Uterus (tissue), 4 donors: Measurements from ENCODE around the gene SCN8A. TPM values are rescaled to one million over a fixed set of nuclear protein-coding genes. Genes with fewer than 3 reads are reported as not detected.
A peak's percentile ranks its signal among the peaks of the same experiment; 100 is the strongest.

Experiments
- DNase-seq, 2 donors: peaks; one replicate each; pipeline ENCODE4 v3.0.0-alpha.2; 2019 to 2020
- H3K27ac ChIP-seq, 2 donors: fragments of 200-600 bp; sonication (generic); 1 replicate in 1 of 2; 2 replicates in 1 of 2; pipeline ENCODE4 v1.5.1; 2016 to 2018
- H3K27me3 ChIP-seq, 2 donors: fragments of 200-600 bp; sonication (generic); one replicate each; pipeline ENCODE4 v1.5.1; 2018 to 2019; ENCODE audit warnings: control low read depth in 1 of 2
- H3K36me3 ChIP-seq, 2 donors: fragments of 200-600 bp; sonication (generic); one replicate each; pipeline ENCODE4 v1.5.1; 2019; ENCODE audit warnings: control low read depth in 1 of 2
- H3K4me1 ChIP-seq, 2 donors: fragments of 200-600 bp; sonication (generic); one replicate each; pipeline ENCODE4 v1.5.1; 2018 to 2019; ENCODE audit warnings: control low read depth in 1 of 2
- H3K4me3 ChIP-seq, 2 donors: fragments of 200-600 bp; sonication (generic); 1 replicate in 1 of 2; 2 replicates in 1 of 2; pipeline ENCODE4 v1.5.1; 2018 to 2019; ENCODE audit warnings: mild to moderate bottlenecking in 1 of 2
- H3K9me3 ChIP-seq, 2 donors: fragments of 200-600 bp; sonication (generic); one replicate each; pipeline ENCODE4 v1.5.1; 2019; ENCODE audit warnings: control low read depth in 1 of 2
- CTCF ChIP-seq, 4 experiments: fragments of 200-600 bp in 2 of 4; fragments of 450-650 bp in 2 of 4; sonication (generic) in 2 of 4; IDR thresholded peaks; one replicate each; pipeline ENCODE4 v1.5.1; 2016 to 2019; ENCODE audit warnings: antibody characterized with exemption in 4 of 4, mild to moderate bottlenecking in 2 of 4, moderate library complexity in 1 of 4
- POLR2A ChIP-seq, 2 donors: fragments of 450-650 bp; IDR thresholded peaks; one replicate each; pipeline ENCODE4 v1.6.1; 2016; ENCODE audit warnings: antibody characterized with exemption in 2 of 2, mild to moderate bottlenecking in 1 of 2, moderate library complexity in 1 of 2
- intact Hi-C: fragments of 100-400 bp; cut with DNase I; formaldehyde crosslinking; loops from one replicate; pipeline ENCODE4 v1.15.1; 2023; ENCODE audit warnings: low total_unique reads
- total RNA-seq, 4 donors: library from RNA; depleted of rRNA in 3 of 4; stranded (reverse); fragments of >200 nt in 3 of 4; gene quantifications; one replicate each; pipeline versions ENCODE4 v1.1.0 to v1.2.4, GENCODE V29; 2014 to 2023
- donor health status: DM: yes; HTN: yes; CAD: no.

SCN8A gene
- total RNA-seq, 4 donors from 2014 or later: 1.3 to 6.7 (median 3.0) TPM; not detected in 1

GRCh38 chr12:51840966-51841365 is 249.9 kb downstream of the SCN8A start:
- intact Hi-C loops: no loop called here
- no peak for DNase-seq
- H3K27ac ChIP-seq: no peak overlapping the region
- TF ChIP-seq POLR2A (IDR thresholded peaks at IDR 0.05) (no peak), CTCF (IDR thresholded peaks at IDR 0.05) (no peak)
- H3K4me1 ChIP-seq: no peaks in the 10 kb centered on the region
- no peaks in the 10 kb centered on the region for H3K27me3 ChIP-seq
- no peak overlapping the region for H3K4me3 ChIP-seq
- no peaks in the 10 kb centered on the region for H3K36me3 ChIP-seq
- H3K9me3 ChIP-seq: no peaks in the 10 kb centered on the region

GRCh38 chr12:51841727-51842126 is 250.7 kb downstream of the SCN8A start:
- Histone ChIP-seq H3K4me1 (no peaks in the 10 kb centered on the region), H3K4me3 (no peak overlapping the region), H3K27ac (no peak overlapping the region), H3K27me3 (no peaks in the 10 kb centered on the region), H3K36me3 (no peaks in the 10 kb centered on the region), H3K9me3 (no peaks in the 10 kb centered on the region)
- no peak for DNase-seq
- TF ChIP-seq POLR2A (IDR thresholded peaks at IDR 0.05) (no peak), CTCF (IDR thresholded peaks at IDR 0.05) (no peak)
- intact Hi-C loops: no loop called here

GRCh38 chr12:51844854-51845253 is 253.8 kb downstream of the SCN8A start:
- peaks cover 0 to 8% of the 10 kb centered on the region in 2 donors for H3K4me1 ChIP-seq
- DNase-seq: no peak
- H3K27me3 ChIP-seq: no peaks in the 10 kb centered on the region
- no peak overlapping the region for H3K27ac ChIP-seq
- no peaks in the 10 kb centered on the region for H3K9me3 ChIP-seq
- H3K4me3 ChIP-seq: no peak overlapping the region
- H3K36me3 ChIP-seq: no peaks in the 10 kb centered on the region
- TF ChIP-seq CTCF (IDR thresholded peaks at IDR 0.05): no peak
- no peak for TF ChIP-seq POLR2A (IDR thresholded peaks at IDR 0.05)
- intact Hi-C loops: loop anchor here (2.0 kb wide), 1 partner anchor 28 kb away; no protein-coding TSS in a partner anchor

GRCh38 chr12:51845482-51845881 is 254.4 kb downstream of the SCN8A start:
- DNase-seq: no peak
- Histone ChIP-seq H3K36me3 (no peaks in the 10 kb centered on the region), H3K9me3 (no peaks in the 10 kb centered on the region), H3K27ac (no peak overlapping the region), H3K27me3 (no peaks in the 10 kb centered on the region), H3K4me1 (peaks cover 0 to 8% of the 10 kb centered on the region in 2 donors), H3K4me3 (no peak overlapping the region)
- TF ChIP-seq CTCF (IDR thresholded peaks at IDR 0.05) (no peak), POLR2A (IDR thresholded peaks at IDR 0.05) (no peak)
- intact Hi-C loops: loop anchor here (2.0 kb wide), 1 partner anchor 29 kb away; no protein-coding TSS in a partner anchor

GRCh38 chr12:51846271-51846691 is 255.2 kb downstream of the SCN8A start:
- intact Hi-C loops: no loop called here
- Histone ChIP-seq H3K4me3 (no peak overlapping the region), H3K9me3 (no peaks in the 10 kb centered on the region), H3K4me1 (peaks cover 0 to 8% of the 10 kb centered on the region in 2 donors), H3K27ac (peak overlapping the region; percentile 72 to 85), H3K27me3 (no peaks in the 10 kb centered on the region), H3K36me3 (no peaks in the 10 kb centered on the region)
- TF ChIP-seq POLR2A (IDR thresholded peaks at IDR 0.05) (no peak), CTCF (IDR thresholded peaks at IDR 0.05) (no peak)
- DNase-seq: no peak
